ENCODE data around the gene APOBEC3C.
"Not testable (repeated sequence)": the region's sequence is repeated elsewhere in the genome, so short reads cannot be mapped to it uniquely, and the experiment has no call there.

Gene APOBEC3C

GRCh38 chr22:39061290-39061689, 47.2 kb downstream of the APOBEC3C start:
- DNase-seq (ENCODE audit: low spot score): not testable (repeated sequence)

- DNase-seq (ENCODE audit: low spot score): not testable (repeated sequence)
Observed at GRCh38 chr22:39061951-39062350, 47.9 kb downstream of the APOBEC3C start.

GRCh38 chr22:39063904-39064303, 49.8 kb downstream of the APOBEC3C start:
- not testable (repeated sequence) for DNase-seq (ENCODE audit: low spot score)

GRCh38 chr22:39066442-39067276, 52.6 kb downstream of the APOBEC3C start:
- not testable (repeated sequence) for DNase-seq (ENCODE audit: low spot score)

GRCh38 chr22:39068033-39068785, 54.2 kb downstream of the APOBEC3C start:
- no peak for DNase-seq (ENCODE audit: low spot score)

Data from iPS-NIHi11 (cell line).